NCI-H526 (cell line): ENCODE data around the gene ARAP1.
A peak's percentile ranks its signal among the peaks of the same experiment; 100 is the strongest.

Experiments used
- DNase-seq, 2 experiments: peaks; one replicate each; lab custom pipeline; 2025; lab: John Stamatoyannopoulos, UW

ARAP1 gene

GRCh38 chr11:72641522-72642042 lies 110.6 kb downstream of the ARAP1 start:
- DNase-seq: no peak

GRCh38 chr11:72639502-72640375 lies 112.5 kb downstream of the ARAP1 start:
- no peak for DNase-seq

GRCh38 chr11:72637926-72638325 lies 114.3 kb downstream of the ARAP1 start:
- no peak for DNase-seq

GRCh38 chr11:72637198-72637597 lies 115.0 kb downstream of the ARAP1 start:
- no peak for DNase-seq

- no peak for DNase-seq
Observed at GRCh38 chr11:72636376-72636775, 115.8 kb downstream of the ARAP1 start.

GRCh38 chr11:72635933-72636332 lies 116.3 kb downstream of the ARAP1 start:
- peak in 1 of 2 experiments; percentile 61 for DNase-seq

- no peak for DNase-seq
Observed at GRCh38 chr11:72635309-72635915, 116.8 kb downstream of the ARAP1 start.
